Measurements from ENCODE around the gene PRLR.

The PRLR gene

DNA sequence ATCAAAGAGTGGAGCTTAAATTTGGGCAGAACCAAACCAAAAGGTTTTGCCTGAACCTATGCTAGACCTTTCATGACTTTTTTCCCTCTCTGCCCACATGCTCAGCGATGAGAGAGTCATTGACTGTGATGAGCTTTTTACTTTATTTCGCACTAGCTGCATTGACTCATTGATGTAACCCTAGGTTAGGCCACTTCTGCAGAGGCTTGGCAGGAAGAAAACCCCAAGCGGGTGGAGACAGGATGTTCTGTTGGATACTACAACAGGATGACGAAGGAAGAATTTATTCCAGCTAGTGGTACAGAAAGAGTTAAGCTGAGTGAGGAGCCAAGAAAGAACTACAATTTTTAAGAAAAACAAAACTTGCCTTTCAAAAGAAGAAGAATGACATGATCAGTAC, 201.0 kb downstream of the PRLR start:
- DNase-seq = no peak

DNA sequence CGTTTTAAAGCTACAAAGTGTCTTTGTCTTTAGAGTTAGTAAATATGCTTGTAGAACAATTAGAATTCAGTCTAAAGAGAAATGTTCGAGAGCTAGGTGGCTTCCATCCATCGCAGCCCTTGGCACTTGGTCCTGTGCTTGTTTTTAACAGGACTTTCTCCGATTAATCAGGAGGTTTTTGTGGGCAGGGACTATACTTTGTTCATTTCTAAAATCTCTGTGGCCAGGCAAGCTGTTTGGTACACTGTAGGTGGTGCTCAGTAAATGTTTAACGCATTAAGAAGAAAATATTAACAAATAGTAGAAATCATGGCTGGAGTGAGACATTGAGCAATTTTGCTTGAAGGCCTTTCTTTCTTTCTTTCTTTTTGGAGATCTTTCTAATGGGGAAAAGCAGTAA, 203.3 kb downstream of the PRLR start:
- DNase-seq = no peak

- no peak for DNase-seq
Measured at GRCh38 chr5:35026280-35026840, 203.9 kb downstream of the PRLR start.

- DNase-seq = no peak
Measured at GRCh38 chr5:35024911-35025510, 205.3 kb downstream of the PRLR start.

- DNase-seq = no peak
Measured at GRCh38 chr5:35023391-35024178, 206.7 kb downstream of the PRLR start.

GRCh38 chr5:35016174-35017051, 213.9 kb downstream of the PRLR start:
- DNase-seq = no peak

GRCh38 chr5:35015063-35015462, 215.2 kb downstream of the PRLR start:
- no peak for DNase-seq

DNA sequence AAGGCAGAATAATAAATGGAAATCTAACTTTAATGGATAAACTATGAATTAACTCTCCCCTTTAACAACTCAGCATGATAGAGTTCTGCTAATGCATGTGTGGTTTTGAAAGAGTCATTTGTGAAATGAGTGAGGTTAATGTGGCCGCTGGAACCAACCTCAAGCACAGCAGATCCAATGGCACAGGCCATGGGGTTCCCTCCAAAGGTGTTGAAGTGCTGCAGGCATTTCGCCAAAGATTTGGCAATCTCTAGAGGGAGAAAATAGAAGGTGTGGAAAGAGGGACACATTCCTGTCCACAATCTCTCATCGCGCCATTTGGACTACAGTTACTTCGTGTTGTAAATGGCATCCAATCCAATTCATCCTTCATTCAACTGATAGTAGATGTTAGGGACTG, 217.5 kb downstream of the PRLR start:
- no peak for DNase-seq

DNA sequence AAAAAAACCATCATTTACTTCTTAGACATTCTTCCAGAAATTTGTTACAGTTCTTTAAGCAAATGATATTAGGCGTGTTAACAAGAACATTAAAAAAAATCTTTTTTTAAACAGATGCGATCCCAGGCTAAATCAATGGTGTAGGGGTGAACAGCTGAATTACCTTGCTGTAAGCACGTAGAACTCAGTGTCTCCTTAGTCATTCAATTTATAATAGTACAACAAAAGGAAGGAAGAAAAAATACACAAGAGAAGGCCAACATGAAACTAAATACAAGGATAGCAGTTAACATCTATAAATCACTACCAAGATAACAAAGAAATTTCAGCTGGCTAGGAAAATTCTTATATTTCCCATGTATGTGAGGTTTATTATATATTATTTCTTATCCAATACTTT, 217.9 kb downstream of the PRLR start:
- DNase-seq = no peak

GRCh38 chr5:35010676-35011075, 219.6 kb downstream of the PRLR start:
- no peak for DNase-seq

DNA sequence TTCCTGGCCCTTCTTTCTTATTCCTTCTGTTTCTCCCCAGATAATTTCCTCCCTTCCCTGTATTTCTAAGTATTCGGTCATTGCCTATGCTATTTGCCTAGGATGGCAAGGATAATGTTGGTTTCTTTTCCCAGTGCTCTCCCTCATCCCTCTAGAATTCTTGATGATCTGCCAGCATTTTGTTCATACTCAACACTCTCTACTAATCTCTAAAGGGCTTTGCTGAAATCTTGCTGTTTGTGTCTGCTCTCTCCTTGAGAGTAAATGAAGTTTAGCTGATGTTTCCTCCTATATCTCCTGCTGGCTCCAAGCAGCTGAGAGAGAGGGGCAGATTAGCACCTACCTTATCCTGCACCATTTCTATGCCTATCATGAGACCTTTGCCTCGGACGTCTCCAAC, 220.6 kb downstream of the PRLR start:
- DNase-seq = no peak

GRCh38 chr5:35009019-35009418, 221.3 kb downstream of the PRLR start:
- DNase-seq = no peak

- DNase-seq = no peak
Measured at GRCh38 chr5:35004771-35005170, 225.5 kb downstream of the PRLR start.

DNA sequence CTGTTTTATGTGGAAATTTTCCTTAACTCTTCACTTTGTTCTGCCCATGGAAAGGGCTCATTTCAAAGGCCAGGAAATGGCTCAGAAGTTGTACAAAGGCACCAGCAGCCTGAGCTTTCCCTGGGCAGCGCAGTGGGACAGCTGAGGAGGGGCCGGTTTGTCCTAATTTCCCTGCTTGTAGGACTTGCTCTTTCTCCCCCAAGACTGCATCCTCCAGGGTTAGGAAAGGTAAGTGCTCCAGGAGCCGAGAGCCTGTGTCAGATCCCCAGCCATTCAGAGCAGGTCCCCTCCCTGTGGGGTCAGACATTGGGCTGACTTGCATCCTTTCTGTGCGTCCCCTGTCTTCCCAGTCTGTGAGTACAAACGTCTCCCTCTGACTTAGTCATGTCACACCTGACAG, 226.1 kb downstream of the PRLR start:
- no peak for DNase-seq

DNA sequence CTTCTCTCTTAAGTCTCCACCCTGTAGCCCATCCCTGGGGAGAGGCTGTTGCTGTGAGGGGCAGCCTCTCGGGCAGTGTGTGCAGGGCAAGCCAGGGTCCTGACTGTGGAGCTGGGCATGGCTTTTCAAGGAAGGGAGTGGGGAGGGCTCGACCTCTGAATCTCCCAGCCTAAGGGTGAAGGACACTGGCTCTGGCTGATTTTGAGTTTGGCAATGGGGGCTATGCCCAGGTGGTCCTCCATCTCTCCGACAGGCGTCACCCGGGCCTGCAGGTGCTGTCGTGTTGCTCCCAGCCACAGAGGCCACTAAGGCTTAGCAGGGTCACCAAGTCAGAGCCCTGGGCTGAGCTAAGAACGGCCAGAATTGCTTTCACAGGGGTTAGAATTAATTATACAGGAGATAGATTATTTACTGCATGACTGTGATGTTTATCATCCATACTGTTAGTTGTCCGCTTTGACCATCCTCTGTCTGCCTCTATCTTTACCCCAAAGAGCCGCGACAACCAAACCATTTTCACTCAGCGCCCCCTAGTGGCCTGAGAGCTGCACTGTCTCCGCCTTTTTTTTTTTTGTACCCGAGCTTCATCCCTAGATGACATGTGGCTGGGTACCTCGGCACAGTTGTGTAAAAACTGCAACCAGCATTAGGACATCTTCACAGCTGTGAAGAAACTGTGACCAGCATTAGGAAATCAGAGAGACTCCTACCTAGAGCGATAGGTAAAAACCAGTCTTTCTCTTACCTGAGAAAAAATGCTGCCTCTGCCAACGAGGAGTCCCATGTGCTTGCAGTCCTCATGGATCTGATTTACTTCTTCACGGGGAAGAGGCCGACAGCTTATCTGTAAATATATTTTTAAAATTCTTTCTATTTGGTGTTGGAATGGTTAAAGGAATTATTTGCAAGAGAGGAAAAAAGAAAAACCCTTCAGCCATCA, 227.0 kb downstream of the PRLR start:
- peak; percentile 4 for DNase-seq

DNA sequence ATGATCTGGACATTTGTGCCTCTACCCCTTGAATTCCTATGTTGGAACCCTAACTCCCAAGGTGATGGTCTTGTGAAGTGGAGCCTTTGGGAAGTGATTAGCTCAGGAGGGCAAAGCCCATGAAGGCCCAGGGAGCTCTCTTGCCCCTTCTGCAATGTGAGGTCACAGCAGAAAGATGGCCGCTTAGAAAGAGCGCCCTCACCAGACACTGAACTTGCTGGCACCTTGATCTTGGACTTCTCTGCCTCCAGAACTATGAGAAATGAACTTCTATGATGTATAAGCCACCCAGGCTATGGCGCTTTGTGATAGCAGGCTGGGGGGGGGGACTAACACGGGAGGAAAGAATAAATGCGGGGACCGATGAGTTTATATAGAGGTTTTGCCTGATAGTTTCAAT, 227.8 kb downstream of the PRLR start:
- DNase-seq = no peak

GRCh38 chr5:35001842-35002241, 228.4 kb downstream of the PRLR start:
- no peak for DNase-seq

Measured in CD4-positive, alpha-beta T cell treated with Interleukin-4 for 4 hours (primary cell).